H1 (cell line): Measurements from ENCODE around the gene PTPRT. TPM values are rescaled to one million over a fixed set of nuclear protein-coding genes. Genes with fewer than 3 reads are reported as not detected.

Experiments
- CTCF ChIA-PET: fragments of 300-600 bp; sonication (Branson Sonifier 250); formaldehyde crosslinking; loops from one replicate; lab custom pipeline; 2021; ENCODE audit not compliant: partially characterized antibody; lab: Charles Lee
- POLR2A ChIA-PET: fragments of 300-600 bp; sonication (Branson Sonifier 250); formaldehyde crosslinking; loops from one replicate; lab custom pipeline; 2021; ENCODE audit warnings: inconsistent platforms; ENCODE audit not compliant: partially characterized antibody; lab: Charles Lee
- DNase-seq, 2 experiments: peaks; one replicate each; pipeline versions ENCODE4 v3.0.0 to v3.0.0-alpha.2; 2010 to 2022; ENCODE audit warnings: low spot score in 2 of 2, low read depth in 1 of 2, mixed read lengths in 1 of 2
- FAIRE-seq: peaks from 2 replicates; lab custom pipeline; 2011; peaks lifted over from hg19 to GRCh38; lab: Jason Lieb, UNC
- H2AFZ ChIP-seq: 2 replicates; pipeline ENCODE4 v1.8.1; 2012; ENCODE audit warnings: low read length, inconsistent platforms
- H2AK5ac ChIP-seq: 2 replicates; pipeline ENCODE4 v1.6.1; 2013; ENCODE audit warnings: low read depth, low read length
- H2BK120ac ChIP-seq: replicated peaks from 2 replicates; pipeline ENCODE3; 2013; ENCODE audit warnings: low read depth, low read length, inconsistent platforms
- H2BK12ac ChIP-seq: 2 replicates; pipeline ENCODE4 v1.6.1; 2013; ENCODE audit warnings: low read depth, low read length
- H2BK15ac ChIP-seq: 2 replicates; pipeline ENCODE4 v1.6.1; 2013; ENCODE audit warnings: low read length
- H2BK20ac ChIP-seq: 2 replicates; pipeline ENCODE4 v1.6.1; 2013; ENCODE audit warnings: low read length
- H2BK5ac ChIP-seq: 2 replicates; pipeline ENCODE4 v1.6.1; 2013; ENCODE audit warnings: low read depth, low read length
- H3K14ac ChIP-seq: 2 replicates; pipeline ENCODE4 v1.6.1; 2013; ENCODE audit warnings: inconsistent platforms; ENCODE audit not compliant: insufficient read length
- H3K18ac ChIP-seq: 2 replicates; pipeline ENCODE4 v1.6.1; 2013; ENCODE audit warnings: low read length; ENCODE audit errors: extremely low read depth
- H3K23ac ChIP-seq: 2 replicates; pipeline ENCODE4 v1.6.1; 2013; ENCODE audit warnings: inconsistent platforms; ENCODE audit not compliant: insufficient read length
- H3K23me2 ChIP-seq: 2 replicates; pipeline ENCODE4 v1.6.1; 2013; ENCODE audit warnings: low read depth, low read length
- H3K27ac ChIP-seq: 2 replicates; pipeline ENCODE4 v1.6.1; 2011; ENCODE audit warnings: low read depth, low read length, inconsistent platforms
- H3K27me3 ChIP-seq, 4 experiments: replicated peaks in 1 of 4; 1 replicate in 1 of 4; 2 replicates in 3 of 4; pipeline versions ENCODE4 v1.6.1 to v1.8.1; 2011 to 2013; ENCODE audit warnings: low read length in 3 of 4, mild to moderate bottlenecking in 3 of 4, inconsistent platforms in 2 of 4, mixed read lengths in 2 of 4, moderate library complexity in 1 of 4; ENCODE audit not compliant: control insufficient read depth in 3 of 4, insufficient read depth in 3 of 4; ENCODE audit errors: extremely low read depth in 1 of 4
- H3K36me3 ChIP-seq, 4 experiments: 2 replicates each; pipeline versions ENCODE4 v1.6.1 to v1.8.1; 2011 to 2013; ENCODE audit warnings: mild to moderate bottlenecking in 4 of 4, low read length in 3 of 4, moderate library complexity in 2 of 4, control low read depth in 1 of 4, inconsistent platforms in 1 of 4; ENCODE audit not compliant: insufficient read depth in 4 of 4, control insufficient read depth in 2 of 4
- H3K4ac ChIP-seq: replicated peaks from 2 replicates; pipeline ENCODE3; 2013; ENCODE audit warnings: low read length, low read depth, mixed read lengths, inconsistent platforms; ENCODE audit not compliant: insufficient read length
- H3K4me1 ChIP-seq, 4 experiments: replicated peaks in 1 of 4; 1 replicate in 1 of 4; 2 replicates in 3 of 4; pipeline versions ENCODE4 v1.6.1 to v1.8.1; 2011 to 2013; ENCODE audit warnings: low read length in 3 of 4, inconsistent platforms in 2 of 4, mixed read lengths in 1 of 4; ENCODE audit not compliant: insufficient read depth in 4 of 4, control insufficient read depth in 3 of 4
- H3K4me2 ChIP-seq, 2 experiments: 2 replicates each; pipeline versions ENCODE4 v1.6.1 to v1.8.1; 2011 to 2013; ENCODE audit warnings: low read depth in 2 of 2, low read length in 2 of 2, control low read depth in 1 of 2, inconsistent platforms in 1 of 2, mild to moderate bottlenecking in 1 of 2; ENCODE audit not compliant: insufficient read depth in 1 of 2
- H3K4me3 ChIP-seq, 4 experiments: fragments of 200-600, 300-600 bp in 1 of 4; sonication (generic), shearing (Covaris generic), sonication (Bioruptor Twin) in 1 of 4; 2 replicates each; pipeline versions ENCODE4 v1.5.1 to v1.8.1; 2011 to 2016; ENCODE audit warnings: low read length in 4 of 4, low read depth in 3 of 4, control low read depth in 2 of 4, inconsistent platforms in 2 of 4, mild to moderate bottlenecking in 2 of 4, mixed read lengths in 1 of 4, moderate library complexity in 1 of 4; ENCODE audit not compliant: insufficient read depth in 2 of 4; ENCODE audit errors: extremely low read depth in 1 of 4
- H3K56ac ChIP-seq: replicated peaks from 2 replicates; pipeline ENCODE3; 2013; ENCODE audit warnings: low read depth, mild to moderate bottlenecking, mixed read lengths, low read length, inconsistent platforms; ENCODE audit not compliant: insufficient read length
- H3K79me1 ChIP-seq: 2 replicates; pipeline ENCODE4 v1.6.1; 2013; ENCODE audit warnings: low read depth, low read length, control low read depth
- H3K79me2 ChIP-seq, 2 experiments: 2 replicates each; pipeline versions ENCODE4 v1.6.1 to v1.8.1; 2012 to 2013; ENCODE audit warnings: low read length in 2 of 2, mild to moderate bottlenecking in 2 of 2, inconsistent platforms in 1 of 2; ENCODE audit not compliant: insufficient read depth in 2 of 2, control insufficient read depth in 1 of 2
- H3K9ac ChIP-seq, 4 experiments: replicated peaks in 1 of 4; 1 replicate in 1 of 4; 2 replicates in 3 of 4; pipeline versions ENCODE4 v1.6.1 to v1.8.1; 2011 to 2013; ENCODE audit warnings: low read depth in 3 of 4, low read length in 3 of 4, control low read depth in 2 of 4, mild to moderate bottlenecking in 2 of 4, moderate library complexity in 2 of 4, inconsistent platforms in 1 of 4; ENCODE audit errors: extremely low read depth in 1 of 4
- H3K9me3 ChIP-seq, 2 experiments: 2 replicates each; pipeline versions ENCODE4 v1.6.1 to v1.8.1; 2012 to 2013; ENCODE audit warnings: mild to moderate bottlenecking in 2 of 2, moderate library complexity in 2 of 2, control low read depth in 1 of 2, inconsistent platforms in 1 of 2, low read depth in 1 of 2, low read length in 1 of 2, mixed read lengths in 1 of 2; ENCODE audit not compliant: insufficient read depth in 2 of 2
- H4K20me1 ChIP-seq, 2 experiments: replicated peaks in 1 of 2; 2 replicates each; pipeline versions ENCODE3 to v1.8.1; 2011 to 2013; ENCODE audit warnings: inconsistent platforms in 2 of 2, low read length in 2 of 2, mild to moderate bottlenecking in 1 of 2; ENCODE audit not compliant: insufficient read depth in 2 of 2, control insufficient read depth in 1 of 2
- H4K5ac ChIP-seq: 2 replicates; pipeline ENCODE4 v1.6.1; 2013; ENCODE audit warnings: low read length, low read depth, mixed read lengths, inconsistent platforms; ENCODE audit not compliant: insufficient read length
- H4K8ac ChIP-seq: 2 replicates; pipeline ENCODE4 v1.8.0; 2013; ENCODE audit warnings: mild to moderate bottlenecking, moderate library complexity, low read length, inconsistent platforms; ENCODE audit not compliant: insufficient read depth; ENCODE audit errors: extremely low read depth
- H4K91ac ChIP-seq: replicated peaks from 2 replicates; pipeline ENCODE3; 2013; ENCODE audit warnings: low read length, mixed read lengths, inconsistent platforms; ENCODE audit not compliant: insufficient read length
- WGBS, 2 experiments: shearing (Covaris generic) in 1 of 2; methylation state at CpG; one replicate each; pipeline versions ENCODE4 v1.1.6 to v1.1.7; 2013 to 2015; ENCODE audit warnings: low lambda C conversion rate in 2 of 2, mixed read lengths in 2 of 2, inconsistent platforms in 1 of 2, low coverage in 1 of 2, missing lambda C conversion rate in 1 of 2; ENCODE audit not compliant: insufficient replicate concordance in 2 of 2, insufficient coverage in 1 of 2, insufficient read length in 1 of 2; ENCODE audit errors: extremely low coverage in 1 of 2, missing lambda C conversion rate in 1 of 2; 5-methylcytosine and 5-hydroxymethylcytosine counted together
- polyA plus RNA-seq, 7 experiments: library from polyadenylated mRNA; depleted of rRNA in 3 of 7; stranded (reverse) in 5 of 7; unstranded in 2 of 7; fragments of >200 nt in 5 of 7; fragments of 200-250 nt in 2 of 7; gene quantifications; 1 replicate in 5 of 7; 2 replicates in 1 of 7; 4 replicates in 1 of 7; pipeline versions ENCODE4 v1.2.1 to v1.2.3, GENCODE V29; 2011 to 2013; ENCODE audit warnings: missing spikeins in 2 of 7, mixed read lengths in 2 of 7
- total RNA-seq: library from RNA; stranded (reverse); fragmentation: NEBNext Ultra II Directional; extraction: Animal tissue kit (Norgen Biotek cat#: 25700); gene quantifications from 2 replicates; pipeline ENCODE4 v1.2.1, GENCODE V29; 2021

The PTPRT gene
- total and polyA plus RNA-seq, 2 of the 8 experiments (the other 6 are each of a cell fraction or from before 2014, with no cell fraction given): 0.33 to 1.8 TPM

- peaks cover 0 to 3% (median under 1%) of the 10 kb centered on the region in 4 experiments; a peak in 1 of 7 replicates for H3K4me1 ChIP-seq
- WGBS, 2 experiments: 67% methylated on average over 3 of the region's 3 CpGs; no CpG with 5 or more reads in 1 of the 2 experiments
- H4K91ac ChIP-seq: no peak overlapping the region
- no peak overlapping the region for H4K5ac ChIP-seq
- H4K20me1 ChIP-seq: no peaks in the 10 kb centered on the region
- no peak overlapping the region for H2BK12ac ChIP-seq
- H3K23ac ChIP-seq: no peak overlapping the region
- no peak overlapping the region for H2BK20ac ChIP-seq
- H2AK5ac ChIP-seq: no peak overlapping the region
- no peaks in the 10 kb centered on the region for H3K9me3 ChIP-seq
- H3K36me3 ChIP-seq: no peaks in the 10 kb centered on the region
- POLR2A ChIA-PET: no interaction called here
- FAIRE-seq (no peak), DNase-seq (no peak)
- no peak overlapping the region for H3K4me2 ChIP-seq
- H3K4me3 ChIP-seq: no peak overlapping the region
- no peak overlapping the region for H2BK5ac ChIP-seq
- no peak overlapping the region for H3K9ac ChIP-seq
- H4K8ac ChIP-seq: no peak overlapping the region
- no peak overlapping the region for H3K27ac ChIP-seq
- H3K79me2 ChIP-seq: no peaks in the 10 kb centered on the region
- H3K4ac ChIP-seq: no peak overlapping the region
- no peaks in the 10 kb centered on the region; a peak in 1 of 7 replicates for H3K27me3 ChIP-seq
- no peak overlapping the region for H3K56ac ChIP-seq
- H2BK120ac ChIP-seq: no peak overlapping the region
- H2AFZ ChIP-seq: no peak overlapping the region
- H3K18ac ChIP-seq: no peak overlapping the region
- H3K23me2 ChIP-seq: no peaks in the 10 kb centered on the region
- CTCF ChIA-PET: no interaction called here
- no peak overlapping the region for H3K14ac ChIP-seq
- H3K79me1 ChIP-seq: no peaks in the 10 kb centered on the region
- no peak overlapping the region for H2BK15ac ChIP-seq
These were observed 161.2 kb downstream of the PTPRT start for GRCh38 chr20:43028470-43028869.
